ENCODE results near the gene SMYD3. TPM values are rescaled to one million over a fixed set of nuclear protein-coding genes. Genes with fewer than 3 reads are reported as not detected.

The SMYD3 gene
- total RNA-seq, 3 donors from 2014 or later: 16.8 to 28.8 (median 19.5) TPM

DNA sequence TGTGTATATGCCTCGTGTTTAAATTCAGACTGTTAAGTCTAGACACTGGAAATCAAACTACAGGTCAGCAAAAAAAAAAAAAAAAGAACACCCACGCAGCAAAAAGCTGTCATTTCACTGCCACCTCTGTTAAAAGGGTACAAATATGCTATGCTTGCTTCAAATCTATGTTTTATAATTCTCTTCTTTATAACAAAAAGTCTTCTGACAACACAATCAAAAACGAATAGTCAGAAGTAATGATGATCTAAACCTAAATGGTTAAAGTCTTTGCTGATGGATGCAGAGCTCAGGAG lies 438.9 kb downstream of the SMYD3 start:
- H3K27ac ChIP-seq: no peak overlapping the region
- TF ChIP-seq POLR2A (IDR thresholded peaks at IDR 0.05): no peak
- TF ChIP-seq, protein P1, sequence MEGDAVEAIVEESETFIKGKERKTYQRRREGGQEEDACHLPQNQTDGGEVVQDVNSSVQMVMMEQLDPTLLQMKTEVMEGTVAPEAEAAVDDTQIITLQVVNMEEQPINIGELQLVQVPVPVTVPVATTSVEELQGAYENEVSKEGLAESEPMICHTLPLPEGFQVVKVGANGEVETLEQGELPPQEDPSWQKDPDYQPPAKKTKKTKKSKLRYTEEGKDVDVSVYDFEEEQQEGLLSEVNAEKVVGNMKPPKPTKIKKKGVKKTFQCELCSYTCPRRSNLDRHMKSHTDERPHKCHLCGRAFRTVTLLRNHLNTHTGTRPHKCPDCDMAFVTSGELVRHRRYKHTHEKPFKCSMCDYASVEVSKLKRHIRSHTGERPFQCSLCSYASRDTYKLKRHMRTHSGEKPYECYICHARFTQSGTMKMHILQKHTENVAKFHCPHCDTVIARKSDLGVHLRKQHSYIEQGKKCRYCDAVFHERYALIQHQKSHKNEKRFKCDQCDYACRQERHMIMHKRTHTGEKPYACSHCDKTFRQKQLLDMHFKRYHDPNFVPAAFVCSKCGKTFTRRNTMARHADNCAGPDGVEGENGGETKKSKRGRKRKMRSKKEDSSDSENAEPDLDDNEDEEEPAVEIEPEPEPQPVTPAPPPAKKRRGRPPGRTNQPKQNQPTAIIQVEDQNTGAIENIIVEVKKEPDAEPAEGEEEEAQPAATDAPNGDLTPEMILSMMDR (IDR thresholded peaks at IDR 0.05): no peak
- no peak for TF ChIP-seq POLR2AphosphoS5 (IDR thresholded peaks at IDR 0.05)
- intact Hi-C loops (cut with DNase I; ENCODE audit: low total_unique reads): no loop called here
- no peak for DNase-seq (ENCODE audit: low spot score in 2 of 2)
- no peaks in the 10 kb centered on the region for H3K36me3 ChIP-seq
- H3K4me1 ChIP-seq: no peaks in the 10 kb centered on the region
- no peaks in the 10 kb centered on the region for H3K27me3 ChIP-seq
- no peak overlapping the region for H3K4me3 ChIP-seq
- no peaks in the 10 kb centered on the region for H3K9me3 ChIP-seq

DNA sequence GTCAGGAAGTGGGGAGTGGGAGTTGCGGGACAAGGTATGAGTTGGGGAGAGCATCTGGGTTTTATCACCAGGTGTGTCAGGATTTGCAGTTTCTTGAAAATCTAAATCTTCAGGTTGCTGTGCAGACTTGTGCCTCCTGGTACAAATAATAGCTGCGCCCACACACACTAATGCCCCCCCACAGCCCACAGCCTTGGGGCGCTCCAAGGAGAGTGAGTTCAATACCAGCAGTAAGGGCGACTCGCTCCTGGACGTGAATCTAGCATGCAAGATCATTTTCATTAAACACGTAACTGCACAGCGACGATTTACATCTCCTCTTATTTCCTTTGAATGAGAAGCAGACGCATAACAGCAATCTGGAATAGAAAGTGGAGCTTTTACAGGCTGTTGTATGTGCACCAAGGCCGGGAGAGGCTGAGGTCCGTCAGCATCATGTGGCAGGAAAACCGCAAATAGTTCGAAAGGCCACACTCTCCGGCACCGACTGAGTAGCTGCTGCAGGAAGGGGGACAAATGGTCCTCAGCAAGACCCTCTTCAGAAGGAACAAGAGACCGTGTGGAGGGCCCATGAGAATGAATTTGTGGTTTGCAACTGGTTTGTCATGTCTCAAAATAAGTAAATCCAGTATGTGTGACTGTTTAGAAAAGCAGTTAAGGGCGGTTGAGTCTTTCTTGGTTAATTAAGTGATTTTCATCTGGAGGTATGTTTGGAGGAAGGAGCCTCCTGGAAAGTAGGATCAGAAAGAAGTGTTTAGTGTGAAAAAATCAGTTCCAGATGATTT lies 439.5 kb downstream of the SMYD3 start:
- intact Hi-C loops (cut with DNase I; ENCODE audit: low total_unique reads): no loop called here
- DNase-seq (ENCODE audit: low spot score in 2 of 2): no peak
- TF ChIP-seq POLR2AphosphoS5 (IDR thresholded peaks at IDR 0.05) (no peak), POLR2A (IDR thresholded peaks at IDR 0.05) (no peak)
- TF ChIP-seq, protein P1 (IDR thresholded peaks at IDR 0.05): no peak
- no peaks in the 10 kb centered on the region for H3K36me3 ChIP-seq
- no peaks in the 10 kb centered on the region for H3K27me3 ChIP-seq
- H3K4me1 ChIP-seq: no peaks in the 10 kb centered on the region
- H3K27ac ChIP-seq: no peak overlapping the region
- H3K4me3 ChIP-seq: no peak overlapping the region
- no peaks in the 10 kb centered on the region for H3K9me3 ChIP-seq

GRCh38 chr1:246066573-246066972 lies 440.5 kb downstream of the SMYD3 start:
- Histone ChIP-seq H3K27me3 (no peaks in the 10 kb centered on the region), H3K4me1 (no peaks in the 10 kb centered on the region), H3K27ac (no peak overlapping the region), H3K4me3 (no peak overlapping the region), H3K9me3 (no peaks in the 10 kb centered on the region), H3K36me3 (no peaks in the 10 kb centered on the region)
- DNase-seq (ENCODE audit: low spot score in 2 of 2): no peak
- intact Hi-C loops (cut with DNase I; ENCODE audit: low total_unique reads): no loop called here
- TF ChIP-seq POLR2AphosphoS5 (IDR thresholded peaks at IDR 0.05): no peak
- TF ChIP-seq, protein P1 (IDR thresholded peaks at IDR 0.05): no peak
- no peak for TF ChIP-seq POLR2A (IDR thresholded peaks at IDR 0.05)

- DNase-seq (ENCODE audit: low spot score in 2 of 2): no peak
- Histone ChIP-seq H3K4me3 (no peak overlapping the region), H3K27me3 (no peaks in the 10 kb centered on the region), H3K9me3 (no peaks in the 10 kb centered on the region), H3K36me3 (no peaks in the 10 kb centered on the region), H3K4me1 (no peaks in the 10 kb centered on the region), H3K27ac (no peak overlapping the region)
- intact Hi-C loops (cut with DNase I; ENCODE audit: low total_unique reads): no loop called here
- TF ChIP-seq POLR2A (IDR thresholded peaks at IDR 0.05): no peak
- TF ChIP-seq, protein P1 (IDR thresholded peaks at IDR 0.05): no peak
- no peak for TF ChIP-seq POLR2AphosphoS5 (IDR thresholded peaks at IDR 0.05)
Measured at GRCh38 chr1:246065592-246065991, 441.5 kb downstream of the SMYD3 start.

- Histone ChIP-seq H3K36me3 (no peaks in the 10 kb centered on the region), H3K9me3 (no peaks in the 10 kb centered on the region), H3K4me3 (no peak overlapping the region), H3K4me1 (no peaks in the 10 kb centered on the region), H3K27me3 (no peaks in the 10 kb centered on the region), H3K27ac (no peak overlapping the region)
- intact Hi-C loops (cut with DNase I; ENCODE audit: low total_unique reads): no loop called here
- TF ChIP-seq POLR2AphosphoS5 (IDR thresholded peaks at IDR 0.05): no peak
- TF ChIP-seq, protein P1 (IDR thresholded peaks at IDR 0.05): no peak
- no peak for DNase-seq (ENCODE audit: low spot score in 2 of 2)
Measured at GRCh38 chr1:246064891-246065290, 442.2 kb downstream of the SMYD3 start.
